HG02852 (cell line): ENCODE data around the gene BCL11A.
A peak's percentile ranks its signal among the peaks of the same experiment; 100 is the strongest.

Experiments
- ATAC-seq: cut with Tn5 transposase; IDR thresholded peaks from one replicate; pipeline ENCODE4 v1.9.1; 2021; ENCODE audit warnings: mild to moderate bottlenecking, moderate library complexity; ENCODE audit not compliant: unreplicated experiment

BCL11A gene

GRCh38 chr2:60553495-60554073 is at the start of gene BCL11A:
TSS of gene BCL11A (minus strand) at chr2:60553654. CDS start at chr2:60553270, 384 bp downstream.
- no peak for ATAC-seq

- no peak for ATAC-seq
Measured at GRCh38 chr2:60602828-60603532, 49.5 kb upstream of the BCL11A start.

- no peak for ATAC-seq
Measured at GRCh38 chr2:60602388-60602787, 48.9 kb upstream of the BCL11A start.

GRCh38 chr2:60598271-60598670 is 44.8 kb upstream of the BCL11A start:
- ATAC-seq = no peak

- ATAC-seq = no peak
Measured at GRCh38 chr2:60597346-60597745, 43.9 kb upstream of the BCL11A start.

- ATAC-seq = no peak
Measured at GRCh38 chr2:60596411-60596810, 43.0 kb upstream of the BCL11A start.

- ATAC-seq = no peak
Measured at GRCh38 chr2:60595953-60596352, 42.5 kb upstream of the BCL11A start.

GRCh38 chr2:60589104-60589503 is 35.6 kb upstream of the BCL11A start:
- ATAC-seq = no peak

- no peak for ATAC-seq
Measured at GRCh38 chr2:60586081-60586480, 32.6 kb upstream of the BCL11A start.

GRCh38 chr2:60585276-60585675 is 31.8 kb upstream of the BCL11A start:
- ATAC-seq = no peak

GRCh38 chr2:60583604-60584003 is 30.1 kb upstream of the BCL11A start:
- ATAC-seq = no peak

GRCh38 chr2:60581433-60582282 is 28.2 kb upstream of the BCL11A start:
- ATAC-seq = peak; percentile 96

- ATAC-seq = no peak
Measured at GRCh38 chr2:60577682-60578283, 24.3 kb upstream of the BCL11A start.

- no peak for ATAC-seq
Measured at GRCh38 chr2:60573251-60573650, 19.8 kb upstream of the BCL11A start.

GRCh38 chr2:60570251-60570650 is 16.8 kb upstream of the BCL11A start:
- no peak for ATAC-seq

GRCh38 chr2:60569680-60570111 is 16.2 kb upstream of the BCL11A start:
- no peak for ATAC-seq

GRCh38 chr2:60567919-60568768 is 14.7 kb upstream of the BCL11A start:
- ATAC-seq = no peak

- no peak for ATAC-seq
Measured at GRCh38 chr2:60567096-60567495, 13.6 kb upstream of the BCL11A start.

- no peak for ATAC-seq
Measured at GRCh38 chr2:60565472-60565871, 12.0 kb upstream of the BCL11A start.
